Stimulated activated CD8-positive, alpha-beta memory T cell treated with anti-CD3 and anti-CD28 coated beads, Interleukin-7, amount 100 ng/mL, for 4 hours (primary cell): ENCODE measurements around the gene L3MBTL4.

ENCODE experiments used
- DNase-seq, 2 donors: peaks; one replicate each; pipeline ENCODE4 v3.0.0-alpha.2; 2020; ENCODE audit warnings: low read depth in 2 of 2

L3MBTL4 gene

DNA sequence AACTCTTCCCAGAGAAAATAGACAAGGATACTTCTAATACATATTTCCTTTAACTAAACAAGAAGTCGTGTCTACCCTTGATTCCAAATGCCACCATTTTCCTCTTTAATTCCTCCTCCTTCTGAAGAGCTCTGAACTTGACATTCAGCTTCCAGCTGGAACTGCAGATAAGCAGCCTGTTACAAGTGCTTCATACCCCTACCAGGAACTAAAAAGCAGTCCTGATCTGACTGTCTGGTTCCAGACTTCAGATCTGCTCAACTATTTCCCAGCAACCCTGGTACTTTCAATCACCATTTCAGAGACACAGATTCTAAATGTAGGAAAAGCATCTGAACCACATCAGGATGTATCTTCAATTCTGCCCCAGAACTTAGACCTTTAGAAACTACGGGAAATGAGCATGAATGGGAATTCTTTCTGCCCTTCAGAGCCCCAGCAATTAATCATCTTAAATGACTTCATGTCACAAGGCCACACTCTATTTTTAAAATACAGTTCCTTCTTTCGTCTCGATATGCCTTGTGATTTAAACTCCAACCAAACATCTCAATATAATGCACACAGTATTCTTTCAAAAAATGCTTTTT is 159.5 kb downstream of the L3MBTL4 start:
- no peak for DNase-seq

- DNase-seq = no peak
These were observed 160.3 kb downstream of the L3MBTL4 start for GRCh38 chr18:6254456-6254855.

DNA sequence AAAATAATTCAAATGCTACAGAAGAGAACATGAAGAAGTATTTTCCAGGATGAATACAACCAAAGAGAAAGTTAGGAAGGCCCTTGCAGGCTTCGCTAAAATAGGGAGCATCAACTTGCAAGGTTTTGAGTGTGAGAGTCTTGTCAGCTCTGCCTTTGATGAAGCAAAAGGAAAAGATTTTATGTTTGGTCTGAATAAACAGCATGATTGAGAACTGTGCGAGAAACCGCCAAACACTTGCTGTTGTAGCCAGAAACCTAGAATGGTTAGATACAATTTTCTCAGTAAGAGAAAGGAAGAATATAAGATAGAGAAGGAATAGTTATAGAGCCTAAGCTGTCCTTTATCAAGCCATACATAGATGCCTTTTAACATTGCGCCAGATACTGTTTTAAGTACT is 163.6 kb downstream of the L3MBTL4 start:
- DNase-seq = no peak

DNA sequence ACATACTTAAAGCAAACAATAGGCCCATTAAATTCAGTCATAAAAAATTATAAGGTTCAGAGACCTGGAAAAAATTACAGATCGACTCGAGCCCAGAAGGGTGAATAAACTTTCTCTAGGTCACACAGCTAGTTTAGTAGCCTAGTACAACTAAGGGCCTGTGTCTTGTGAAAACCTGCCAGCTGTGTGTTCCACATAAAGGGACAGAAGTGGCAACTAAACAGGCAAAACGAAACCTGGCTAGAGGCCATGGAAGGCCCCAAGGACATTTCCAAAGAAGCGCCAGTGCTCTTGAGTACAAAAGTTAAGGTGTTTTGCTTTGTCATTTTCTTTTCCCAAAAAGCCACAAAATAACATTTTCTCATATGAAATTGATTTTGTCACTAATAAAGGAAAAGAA is 164.9 kb downstream of the L3MBTL4 start:
- no peak for DNase-seq

DNA sequence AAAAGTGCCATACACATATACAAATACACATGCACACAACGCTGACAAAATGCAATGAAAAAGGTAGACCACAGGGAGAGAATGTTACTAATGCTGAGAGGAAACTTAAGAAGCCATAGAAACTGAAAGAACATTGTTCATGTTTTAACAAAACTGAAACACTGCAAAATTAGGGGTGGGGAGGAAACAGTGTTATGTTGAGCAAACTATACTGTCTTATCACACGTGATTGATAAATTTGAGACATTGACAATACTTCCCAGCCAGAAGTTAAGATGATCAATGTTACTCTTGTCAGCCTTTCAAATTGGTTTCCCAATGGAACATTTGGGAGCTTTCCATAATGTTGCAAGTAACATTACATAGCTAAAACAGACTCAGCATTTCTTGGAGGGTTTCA is 165.5 kb downstream of the L3MBTL4 start:
- no peak for DNase-seq

- DNase-seq = no peak
These were observed 166.7 kb downstream of the L3MBTL4 start for GRCh38 chr18:6248017-6248416.

DNA sequence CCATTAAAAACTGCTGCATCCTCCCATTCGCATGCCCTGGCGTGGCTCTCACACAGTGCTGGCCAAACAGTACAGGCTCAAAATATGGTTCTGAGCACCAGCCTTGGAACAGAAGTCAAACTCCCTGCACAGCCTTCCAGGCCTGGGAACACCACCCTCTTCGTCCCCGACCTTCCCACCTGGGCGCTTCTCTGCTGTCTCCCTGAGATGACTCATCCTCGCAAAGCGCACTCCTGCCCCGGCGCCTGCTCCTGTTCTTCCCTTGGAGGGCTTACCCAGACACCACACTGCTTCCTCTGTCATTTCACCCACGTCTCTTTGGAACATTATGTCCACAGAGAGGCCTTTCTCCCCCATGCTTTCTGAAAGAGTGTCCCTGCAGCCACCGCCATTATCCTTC is 172.7 kb downstream of the L3MBTL4 start:
- DNase-seq = no peak

DNA sequence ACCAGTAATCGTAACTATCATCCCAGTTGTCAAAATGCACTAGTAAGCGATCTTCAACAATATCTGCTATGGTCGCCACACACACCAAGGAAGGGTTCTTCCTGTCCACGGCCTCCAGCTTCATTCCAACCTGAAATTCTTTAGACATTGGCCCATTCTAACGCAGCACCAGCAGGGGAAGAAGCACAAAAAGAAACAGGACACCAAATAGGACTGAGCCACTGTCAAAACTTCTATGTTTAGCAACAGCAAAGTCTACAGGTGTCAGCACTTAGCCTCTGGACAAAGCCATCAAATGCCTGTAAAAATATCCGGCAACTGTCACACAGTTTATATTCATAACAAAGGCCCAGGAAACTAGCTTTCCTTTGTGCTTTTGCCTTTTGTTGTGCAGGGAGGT is 175.0 kb downstream of the L3MBTL4 start:
- no peak for DNase-seq

DNA sequence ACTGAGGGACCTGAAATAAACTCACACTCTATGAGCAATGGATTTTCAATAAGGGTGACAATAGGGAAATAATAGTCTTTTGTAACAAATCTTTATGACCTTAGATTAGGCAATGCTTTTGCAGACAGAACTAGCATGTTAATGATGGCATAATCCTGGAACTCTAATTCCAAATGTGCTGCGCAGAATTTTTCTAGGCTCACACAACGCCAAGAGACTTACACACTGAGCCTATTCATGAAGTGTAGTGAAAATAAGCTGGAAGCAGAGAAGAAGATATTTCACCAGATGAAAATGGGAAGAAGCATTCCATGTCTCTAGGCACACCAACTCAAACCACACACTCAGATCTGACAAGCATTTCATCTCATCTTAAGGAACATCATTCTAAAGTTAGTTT is 178.5 kb downstream of the L3MBTL4 start:
- DNase-seq = no peak

DNA sequence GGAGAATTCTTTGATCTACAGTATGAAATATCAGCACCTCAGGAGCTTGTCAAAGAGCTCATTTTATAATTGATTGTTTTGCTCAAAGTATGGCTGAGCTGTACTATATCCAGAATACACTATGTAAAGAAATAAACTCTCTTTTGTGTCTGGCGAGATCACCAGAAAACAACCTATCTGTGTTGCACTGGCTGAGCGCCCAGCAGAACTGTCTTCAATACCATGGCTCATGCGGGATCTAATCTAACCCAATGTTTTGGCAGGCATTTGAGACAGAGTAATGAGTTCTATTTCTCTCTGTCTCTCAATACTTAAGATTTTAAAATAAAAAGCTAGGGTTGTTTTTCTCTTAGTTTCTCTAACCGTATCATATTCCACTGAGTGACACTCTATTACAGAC is 192.4 kb downstream of the L3MBTL4 start:
- DNase-seq = no peak

DNA sequence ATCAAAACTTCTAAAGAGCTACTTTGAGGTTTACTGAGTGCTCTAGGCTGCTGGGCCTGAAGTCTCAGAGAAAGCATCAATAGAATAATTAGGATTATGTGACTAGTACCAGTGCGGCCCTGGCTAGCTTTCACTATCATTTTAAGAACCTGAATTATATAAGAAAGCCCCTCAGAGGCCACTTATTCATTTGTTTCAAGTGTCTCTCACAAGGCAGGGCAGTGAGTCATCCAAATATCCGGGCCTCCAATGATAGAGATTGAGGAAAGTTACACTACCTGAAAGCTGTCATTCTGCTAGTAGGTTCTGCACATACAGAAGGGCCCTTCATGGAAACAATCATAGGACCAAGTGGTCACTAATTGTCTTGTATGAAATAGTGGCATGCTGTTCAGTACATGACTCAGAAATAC is 193.1 kb downstream of the L3MBTL4 start:
- no peak for DNase-seq

DNA sequence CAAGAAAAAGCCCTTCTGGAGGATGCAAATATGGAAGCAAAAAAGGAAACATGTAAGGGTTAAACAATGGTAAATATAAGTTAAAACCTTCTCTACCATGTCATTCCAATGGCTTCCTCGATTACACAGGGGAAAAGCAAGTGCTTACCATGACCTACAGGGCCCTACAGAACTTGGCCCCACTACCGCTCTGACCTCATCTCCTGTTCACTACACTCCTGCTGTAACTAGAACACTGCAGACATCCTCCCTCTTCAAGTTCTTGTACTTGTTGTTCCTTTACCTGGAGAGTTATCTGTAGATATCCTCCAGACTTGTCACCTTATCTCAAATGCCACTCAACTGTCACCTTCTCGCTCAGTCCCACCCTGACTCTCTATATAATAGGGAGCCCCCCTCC is 194.6 kb downstream of the L3MBTL4 start:
- DNase-seq = no peak

DNA sequence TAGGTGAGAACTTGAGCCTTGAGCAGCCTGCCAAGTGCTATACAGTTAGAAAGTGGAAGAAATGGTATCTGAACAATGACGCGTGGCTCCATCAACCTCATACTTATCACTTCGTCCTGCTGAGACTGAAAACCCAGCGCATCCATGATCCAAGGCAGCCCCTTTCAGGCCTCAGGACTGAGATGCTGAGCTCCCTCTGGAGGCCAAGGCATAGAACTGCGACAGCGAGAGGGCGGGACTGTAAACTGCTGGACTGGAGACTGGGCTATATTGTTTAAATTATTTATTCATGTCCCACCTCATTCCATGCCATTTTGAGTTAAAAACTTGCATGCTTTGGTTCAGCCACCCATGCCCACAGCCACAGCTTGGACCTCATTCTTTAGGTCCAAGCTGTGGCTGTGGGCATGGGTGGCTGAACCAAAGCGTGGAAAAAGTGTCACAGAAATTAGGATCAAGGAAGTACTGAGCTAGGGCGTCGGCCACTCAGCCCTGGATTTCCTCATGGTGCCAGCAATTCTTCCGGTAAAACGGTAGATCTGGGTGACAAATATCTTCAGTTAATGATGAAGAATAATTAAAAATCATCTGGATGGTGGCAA is 195.5 kb downstream of the L3MBTL4 start:
- DNase-seq = no peak

GRCh38 chr18:6215888-6216287 is 198.8 kb downstream of the L3MBTL4 start:
- DNase-seq = no peak

DNA sequence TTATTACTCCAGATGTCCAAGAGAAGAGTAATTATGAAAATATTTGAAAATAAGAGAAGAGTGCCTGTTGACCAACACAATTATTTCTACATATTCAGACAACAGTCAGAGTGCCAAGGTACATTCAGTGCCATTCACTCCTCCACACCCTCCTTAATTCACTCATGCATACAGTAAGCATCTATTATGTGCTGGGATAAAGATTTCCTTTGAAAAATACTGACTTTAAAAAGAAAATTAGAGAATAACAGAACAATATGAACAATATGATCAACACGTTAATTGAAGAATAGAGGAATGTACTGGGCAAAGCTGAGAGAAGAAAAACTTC is 203.6 kb downstream of the L3MBTL4 start:
- no peak for DNase-seq

- no peak for DNase-seq
These were observed 204.2 kb downstream of the L3MBTL4 start for GRCh38 chr18:6210349-6211173.

DNA sequence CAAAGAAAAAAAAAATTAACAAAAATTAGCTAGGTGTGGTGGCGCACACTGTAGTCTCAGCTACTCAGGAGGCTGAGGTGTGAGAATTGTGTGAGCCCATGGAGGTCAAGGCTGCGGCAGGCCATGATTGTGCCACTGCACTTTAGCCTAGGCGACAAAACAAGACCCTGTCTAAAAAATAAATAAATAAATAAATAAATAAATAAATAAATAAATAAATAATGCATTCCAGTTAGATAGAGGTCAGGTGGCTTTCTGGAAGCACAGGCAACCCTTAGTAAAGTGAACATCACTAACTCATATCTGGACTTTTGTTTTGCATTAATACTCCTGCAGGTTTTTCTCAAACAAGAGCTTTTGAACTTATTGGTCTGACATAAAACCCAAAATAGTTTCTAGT is 206.8 kb downstream of the L3MBTL4 start:
- no peak for DNase-seq

DNA sequence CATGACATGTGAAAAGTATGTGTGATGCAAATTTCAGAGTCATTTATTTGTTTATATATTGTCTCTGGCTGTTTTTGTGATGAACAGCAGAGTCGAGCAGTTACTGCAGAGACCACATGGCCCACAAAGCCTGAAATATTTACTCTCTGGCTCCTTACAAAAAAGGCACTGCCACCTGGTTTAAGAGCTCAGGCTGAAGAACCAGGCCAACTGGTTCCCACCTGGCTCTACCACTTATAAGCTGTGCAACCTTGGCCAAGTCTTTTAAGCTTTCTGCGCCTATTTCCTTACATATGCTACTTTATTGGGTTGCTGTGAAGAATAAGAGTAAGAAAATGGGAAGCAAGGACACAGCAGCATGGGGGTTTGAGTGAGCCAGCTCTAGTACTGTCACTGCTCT is 207.6 kb downstream of the L3MBTL4 start:
- DNase-seq = no peak

DNA sequence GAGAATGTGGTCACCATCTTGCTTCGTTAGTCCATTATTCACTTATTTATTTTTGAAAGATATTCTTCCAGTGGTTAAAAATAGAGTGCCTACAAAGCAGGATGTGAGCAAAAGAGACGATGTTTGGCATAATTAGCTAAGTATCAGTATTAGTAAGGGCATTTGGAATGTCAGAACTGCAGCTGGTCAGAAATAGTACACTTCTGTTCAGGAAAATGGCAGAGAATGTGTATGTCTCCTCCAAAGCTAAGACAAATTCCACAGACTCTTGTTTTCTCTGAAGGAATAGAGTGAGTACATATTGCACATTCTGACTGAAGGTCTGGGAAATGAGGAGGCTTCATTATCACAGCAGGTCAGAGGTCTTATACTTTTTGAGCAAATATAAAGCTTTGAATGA is 209.0 kb downstream of the L3MBTL4 start:
- DNase-seq = no peak

DNA sequence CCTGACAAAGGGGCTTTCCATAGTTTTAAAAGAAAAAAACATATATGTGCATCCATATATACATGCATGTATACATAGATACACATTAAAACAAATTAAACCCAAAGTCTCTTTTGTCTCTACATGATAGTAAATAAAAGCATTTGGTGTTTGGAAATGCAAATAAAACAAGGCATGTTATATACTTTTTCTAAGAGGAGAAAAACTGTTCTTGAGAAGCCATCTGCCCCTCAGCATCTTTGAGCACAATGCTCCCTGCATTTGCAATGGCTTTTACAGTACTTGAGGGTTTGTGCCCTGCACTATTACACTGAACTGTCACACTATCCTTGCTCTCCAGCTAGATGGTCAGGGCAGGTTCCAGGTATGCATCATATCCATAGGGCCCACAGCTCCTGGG is 210.2 kb downstream of the L3MBTL4 start:
- no peak for DNase-seq

DNA sequence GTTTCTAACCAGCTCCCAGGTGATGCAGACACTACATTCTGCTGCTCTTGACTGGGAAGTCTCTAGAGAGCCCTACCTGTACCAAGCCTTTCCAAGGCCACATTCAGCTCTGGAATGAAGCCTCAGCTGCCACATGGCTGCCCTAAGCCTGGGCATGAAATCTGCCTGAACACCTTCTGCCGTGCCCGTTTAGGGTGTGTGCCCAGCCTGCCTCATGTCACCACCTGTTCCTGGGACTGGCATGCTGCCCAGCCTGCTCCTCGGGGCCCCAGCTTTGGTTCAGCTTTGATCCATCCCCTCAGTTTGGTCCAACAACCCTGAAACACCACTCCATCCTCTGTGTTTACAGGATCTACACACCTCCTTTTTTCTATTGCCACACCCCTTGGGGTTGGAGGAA is 210.9 kb downstream of the L3MBTL4 start:
- no peak for DNase-seq

DNA sequence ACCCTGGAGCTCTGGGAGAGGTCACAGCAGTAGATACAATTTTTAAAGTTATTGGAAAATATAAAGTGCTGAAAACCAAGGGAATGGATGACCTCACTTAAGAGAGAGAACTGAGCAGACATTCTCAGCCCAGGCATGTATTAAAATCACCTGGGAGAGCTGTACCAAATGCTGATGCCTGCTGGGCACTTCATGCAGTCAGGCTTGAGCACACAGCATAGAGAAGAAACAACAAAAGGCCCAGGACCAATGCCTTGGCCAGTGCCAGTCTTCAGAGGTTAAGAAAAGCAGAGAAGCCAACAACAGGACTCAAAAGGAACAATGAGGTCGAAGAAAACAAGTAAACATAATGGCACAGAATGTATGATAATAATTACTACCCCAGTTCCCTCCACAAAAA is 211.8 kb downstream of the L3MBTL4 start:
- no peak for DNase-seq

DNA sequence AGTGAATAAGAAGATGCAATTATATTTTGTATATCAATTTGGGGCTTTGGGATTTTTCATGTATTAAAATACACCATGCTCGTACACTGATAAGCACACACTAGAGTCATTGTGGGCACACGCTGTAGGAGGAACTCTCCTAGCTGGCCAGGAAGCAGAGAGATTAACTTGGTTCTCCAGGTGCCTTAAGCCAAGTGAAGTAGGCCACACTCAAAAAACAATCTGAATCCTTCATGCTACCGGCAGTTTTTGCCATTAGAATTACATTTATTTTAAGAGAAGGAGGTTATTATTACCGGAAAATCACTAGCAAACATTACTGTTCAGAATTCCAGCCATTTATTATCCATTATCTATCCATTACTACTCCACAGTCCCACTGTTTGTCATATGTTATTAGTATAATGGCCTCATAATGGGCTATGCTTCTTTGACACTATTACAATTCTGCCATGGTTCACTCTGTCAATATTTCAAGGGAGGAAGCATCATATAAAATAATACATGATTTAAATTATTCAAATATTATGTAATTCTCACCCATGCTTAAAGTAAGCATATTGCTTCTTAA is 214.4 kb downstream of the L3MBTL4 start:
- DNase-seq = no peak
